ENCODE measurements around the gene STIP1.
A peak's percentile ranks its signal among the peaks of the same experiment; 100 is the strongest.
"Not testable (repeated sequence)": the region's sequence is repeated elsewhere in the genome, so short reads cannot be mapped to it uniquely, and the experiment has no call there.

Gene STIP1

GRCh38 chr11:64161037-64161436 is 24.9 kb upstream of the STIP1 start:
- DNase-seq = no peak

DNA sequence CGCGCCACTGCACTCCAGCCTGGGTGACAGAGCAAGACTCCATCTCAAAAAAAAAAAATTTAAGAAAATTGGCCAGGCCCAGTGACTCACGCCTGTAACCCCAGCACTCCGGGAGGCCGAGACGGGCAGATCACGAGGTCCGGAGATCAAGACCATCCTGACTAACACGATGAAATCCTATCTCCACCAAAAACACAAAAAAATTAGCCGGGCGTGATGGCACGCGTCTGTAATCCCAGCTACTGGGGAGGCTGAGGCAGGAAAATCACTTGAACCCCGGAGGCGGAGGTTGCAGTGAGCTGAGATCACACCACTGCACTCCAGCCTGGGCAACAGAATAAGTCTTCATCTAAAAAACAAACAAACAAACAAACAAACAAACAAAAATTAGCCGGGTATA is 23.2 kb upstream of the STIP1 start:
- DNase-seq = not testable (repeated sequence)

DNA sequence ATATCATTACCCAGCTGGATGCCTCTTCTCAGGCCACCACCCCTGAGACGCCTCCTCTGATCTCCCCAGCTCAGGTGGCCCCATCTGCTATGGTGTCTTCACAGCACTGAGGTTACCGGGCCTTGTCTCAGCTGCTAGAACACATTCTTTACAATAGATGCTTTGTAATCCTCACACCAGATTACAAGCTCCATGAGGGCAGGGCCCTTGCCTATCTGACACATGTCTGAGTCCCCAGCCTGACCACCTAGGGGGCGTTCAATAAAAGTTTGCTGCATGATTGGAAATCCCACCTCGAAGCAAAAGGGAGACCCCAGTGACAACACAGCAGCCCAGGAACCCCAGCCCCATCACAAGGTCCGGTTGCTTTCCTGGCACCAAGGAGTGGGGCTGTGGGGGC is 22.0 kb upstream of the STIP1 start:
- DNase-seq = no peak

DNA sequence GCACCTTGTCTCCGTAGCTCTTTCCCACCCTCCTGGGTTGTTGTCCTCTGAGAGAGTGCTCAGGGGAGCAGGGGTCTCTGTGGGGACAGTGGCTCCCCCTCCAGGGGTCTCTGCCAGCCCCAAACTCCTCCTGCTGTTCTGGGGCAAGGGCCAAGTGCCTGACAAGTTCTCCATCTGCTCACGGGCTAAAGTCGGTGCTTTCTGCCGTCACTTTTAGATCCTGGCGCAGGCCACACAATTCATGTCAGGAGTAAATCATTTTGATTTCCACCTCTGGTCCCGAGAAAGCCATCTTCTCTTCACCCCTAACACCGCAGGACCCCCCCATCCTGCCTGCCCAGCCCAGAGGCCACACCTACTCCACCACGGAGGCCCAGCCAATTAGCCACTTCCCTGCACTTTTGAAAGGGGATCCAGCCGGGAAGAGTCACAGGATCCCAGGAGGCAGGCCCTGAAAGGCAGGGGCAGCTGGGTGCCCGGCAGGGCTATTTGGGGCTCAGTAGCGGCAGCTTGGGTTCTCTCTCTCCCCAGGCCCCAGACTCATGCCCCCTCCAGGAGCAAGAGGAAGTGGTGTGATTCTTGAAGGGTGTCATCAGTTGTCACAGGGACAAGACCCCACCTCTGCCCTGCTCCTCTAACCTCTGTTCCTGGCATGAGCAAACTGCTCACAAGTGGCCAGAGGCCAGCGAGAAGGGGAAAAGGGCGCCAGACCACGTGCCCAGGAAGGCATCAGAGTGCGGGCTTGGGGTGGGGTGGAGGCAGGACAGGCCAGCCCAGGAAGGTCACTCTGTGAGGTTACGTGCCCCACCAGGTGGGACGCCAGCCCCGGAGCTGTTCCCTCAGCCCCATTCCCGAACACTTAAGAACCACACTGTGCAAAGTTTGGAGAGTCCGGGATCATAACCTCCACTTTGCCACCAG is 21.3 kb upstream of the STIP1 start:
- no peak for DNase-seq

DNA sequence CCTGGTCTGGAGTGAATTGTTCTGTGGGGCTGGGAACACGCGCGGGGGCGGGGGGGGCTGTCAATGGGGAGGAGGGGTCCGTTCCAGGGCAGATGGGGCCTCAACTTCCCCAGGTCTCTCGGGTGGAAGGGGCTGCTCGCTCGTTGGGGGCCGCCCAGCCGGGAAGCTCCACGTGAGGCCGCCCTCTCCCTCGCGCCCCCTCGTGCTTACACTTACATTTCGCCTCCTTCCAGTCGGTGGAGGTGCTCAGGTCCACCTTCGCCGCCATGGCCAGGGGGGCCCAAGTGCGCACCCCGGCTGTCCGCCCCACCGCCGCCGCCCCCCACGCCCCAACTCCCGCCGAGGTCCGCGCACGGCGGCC is 20.5 kb upstream of the STIP1 start:
- peak; percentile 17 for DNase-seq

DNA sequence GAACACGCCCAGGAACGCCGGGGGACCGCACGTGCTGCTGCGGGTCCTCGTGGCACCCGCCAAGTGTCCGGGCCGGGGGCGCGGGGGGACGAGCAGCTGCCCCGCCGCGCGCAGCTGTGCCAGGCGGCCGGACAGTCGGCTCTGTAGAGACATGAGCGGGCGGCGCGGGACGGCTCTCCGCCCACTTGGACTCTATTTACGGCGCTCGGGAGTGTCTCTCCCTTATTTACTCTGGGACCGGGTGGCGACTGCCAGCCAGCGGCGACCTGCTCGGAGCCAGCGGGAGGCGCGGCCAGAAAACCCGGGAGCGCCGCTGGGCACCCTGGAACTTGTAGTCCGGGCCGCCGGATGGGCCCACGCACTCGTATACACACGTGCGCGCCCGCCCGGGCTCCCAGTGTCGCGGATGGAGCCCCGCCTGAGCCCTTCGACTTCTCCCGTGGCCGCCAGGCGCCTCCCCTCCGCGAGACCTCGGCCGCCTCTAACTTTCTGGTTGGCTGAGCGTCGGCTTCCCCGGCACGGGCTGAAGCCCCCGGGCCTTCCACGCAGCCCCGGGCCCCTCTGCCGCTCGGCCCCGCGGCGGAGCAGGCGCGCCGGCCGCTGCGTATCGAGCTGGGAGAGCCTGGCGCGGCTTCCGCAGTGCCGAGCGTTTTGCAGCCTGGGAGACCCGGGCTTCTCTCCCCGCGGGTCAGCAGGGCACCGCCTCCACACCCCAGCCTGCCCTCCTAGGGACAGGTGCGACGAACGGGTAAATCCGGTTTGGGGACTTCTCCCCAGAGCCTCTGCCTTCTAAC is 19.9 kb upstream of the STIP1 start, which contains the start of gene MACROD1:
Gene MACROD1 (minus strand): TSS at position 272 of the 794 bp plus-strand sequence. CDS start 119 bp downstream, at position 153.
- peak; percentile 91 for DNase-seq

- DNase-seq = no peak
Measured at GRCh38 chr11:64170419-64170818, 15.6 kb upstream of the STIP1 start.

DNA sequence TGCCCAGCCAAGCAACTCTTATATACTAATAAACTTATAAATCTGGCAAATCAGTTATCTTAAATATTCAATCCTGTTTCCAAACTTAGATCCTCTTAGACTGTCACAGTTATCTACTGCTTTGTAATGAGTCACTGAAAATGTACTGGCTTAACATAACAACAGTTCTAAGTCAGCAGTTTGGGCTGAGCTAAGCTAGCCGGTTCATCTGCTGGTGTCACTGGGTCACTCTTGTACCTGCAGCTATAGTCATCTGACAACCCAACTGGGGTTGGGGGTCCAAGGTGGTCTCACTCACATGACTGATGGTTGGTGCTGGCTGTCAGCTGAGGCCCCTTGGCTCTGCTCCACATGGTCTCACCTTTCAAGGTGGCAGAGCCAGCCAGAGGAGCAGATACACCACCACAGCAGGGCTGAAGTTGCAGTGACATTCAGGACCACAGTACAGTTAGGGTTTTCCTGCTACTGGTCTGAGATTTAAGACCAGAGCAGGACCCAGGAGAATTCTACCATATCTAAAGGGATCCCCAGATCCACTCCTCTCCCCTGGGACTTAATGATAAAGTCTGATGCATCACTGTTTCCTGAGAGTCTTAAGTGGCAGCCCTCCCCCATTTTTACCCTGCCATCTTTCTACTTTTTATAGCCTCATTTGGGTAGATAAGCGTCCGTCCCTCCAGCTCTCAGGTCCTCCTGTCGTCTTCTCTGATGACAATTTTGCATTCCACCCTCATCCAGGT is 12.2 kb upstream of the STIP1 start:
- no peak for DNase-seq

- DNase-seq = no peak
Measured at GRCh38 chr11:64176751-64177150, 9.2 kb upstream of the STIP1 start.

GRCh38 chr11:64178203-64178602 is 7.8 kb upstream of the STIP1 start:
- DNase-seq = peak; percentile 28

GRCh38 chr11:64178951-64179639 is 6.9 kb upstream of the STIP1 start:
- no peak for DNase-seq

- no peak for DNase-seq
Measured at GRCh38 chr11:64180891-64181290, 5.1 kb upstream of the STIP1 start.

GRCh38 chr11:64181506-64182411 is 4.2 kb upstream of the STIP1 start:
- DNase-seq = peak; percentile 65

DNA sequence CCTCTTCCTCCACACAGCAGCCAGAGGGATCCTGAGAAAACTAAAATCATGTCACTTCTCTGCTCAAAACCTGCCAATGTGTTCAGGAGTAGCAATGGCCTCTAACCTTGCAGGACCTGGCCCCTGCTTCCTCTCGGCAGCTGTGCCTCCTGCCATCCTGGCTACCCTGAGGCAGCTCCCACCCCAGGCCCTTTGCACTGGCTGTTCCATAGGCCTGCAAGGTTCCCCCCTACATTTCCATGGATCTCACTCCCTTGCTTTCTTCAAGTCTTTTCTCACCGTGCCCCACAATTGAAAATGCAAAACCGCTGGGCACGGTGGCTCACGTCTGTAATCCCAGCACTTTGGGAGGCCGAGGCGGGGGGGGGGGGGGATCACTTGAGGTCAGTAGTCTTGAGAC is 2.1 kb upstream of the STIP1 start:
- DNase-seq = no peak

- no peak for DNase-seq
Measured at GRCh38 chr11:64185175-64185692, 737 bp upstream of the STIP1 start.

- peak; percentile 68 for DNase-seq
Measured at GRCh38 chr11:64186492-64187165, 658 bp downstream of the STIP1 start.

GRCh38 chr11:64192434-64192833 is 6.5 kb downstream of the STIP1 start:
- DNase-seq = no peak

GRCh38 chr11:64196626-64197025 is 10.7 kb downstream of the STIP1 start:
- no peak for DNase-seq

DNA sequence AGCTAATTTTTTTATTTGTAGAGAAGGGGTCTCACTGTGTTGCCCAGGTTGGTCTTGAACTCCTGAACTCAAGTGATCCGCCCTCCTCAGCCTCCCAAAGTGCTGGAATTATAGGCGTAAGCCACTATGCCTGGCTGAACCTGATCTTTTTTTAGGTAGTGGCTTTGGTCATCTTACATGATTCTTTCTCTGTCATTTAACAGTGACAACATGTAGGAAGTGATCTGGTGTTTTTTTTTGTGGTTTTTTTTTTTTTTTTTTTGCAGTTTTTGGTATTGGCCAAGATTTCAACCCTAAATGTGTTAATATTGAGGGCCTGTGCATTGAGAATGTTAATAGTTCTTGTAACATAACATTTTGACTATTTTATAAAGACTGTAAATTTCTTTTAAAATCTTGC is 12.5 kb downstream of the STIP1 start:
- no peak for DNase-seq

DNA sequence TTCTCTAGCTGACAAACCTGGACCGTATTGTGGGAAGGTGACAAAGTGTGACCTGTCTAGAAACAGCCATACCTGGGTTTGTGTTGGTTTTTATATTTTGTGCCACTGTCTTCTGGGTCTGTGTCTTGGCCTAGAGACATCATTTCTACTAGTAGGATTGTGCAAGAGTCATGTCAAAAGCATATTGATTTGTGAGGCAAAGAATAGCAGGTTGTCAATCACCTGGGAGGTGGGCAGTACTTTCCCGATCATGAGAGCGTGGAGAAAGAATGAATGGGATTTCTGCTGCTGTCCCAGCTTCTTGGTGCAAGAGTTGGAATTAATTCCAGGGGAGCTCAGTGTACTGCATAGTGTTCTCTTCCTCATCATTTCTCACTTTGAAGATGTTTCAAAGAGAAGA is 15.6 kb downstream of the STIP1 start:
- DNase-seq = no peak

DNA sequence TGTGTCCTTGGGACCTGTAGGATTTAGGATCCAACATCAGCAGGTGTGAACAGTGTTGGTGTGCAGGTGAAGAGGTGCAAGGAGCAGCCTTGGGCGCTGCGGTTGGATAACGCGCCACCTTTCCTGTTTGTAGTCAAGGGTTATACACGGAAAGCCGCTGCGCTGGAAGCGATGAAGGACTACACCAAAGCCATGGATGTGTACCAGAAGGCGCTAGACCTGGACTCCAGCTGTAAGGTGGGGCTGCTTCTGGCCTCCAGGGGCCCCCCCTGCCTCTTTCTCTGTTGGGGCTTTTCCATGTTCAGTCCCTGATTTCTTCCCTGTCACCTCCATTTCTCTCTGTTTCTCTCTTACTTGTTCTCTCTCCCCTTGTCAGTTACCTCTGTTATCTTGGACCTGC is 17.0 kb downstream of the STIP1 start:
- no peak for DNase-seq
